ENCODE measurements around the gene ERBIN. TPM values are rescaled to one million over a fixed set of nuclear protein-coding genes. Genes with fewer than 3 reads are reported as not detected.

The ERBIN gene
- total and polyA plus RNA-seq, 9 of the 15 experiments (the other 6 are each of a cell fraction or from before 2014, with no cell fraction given): 11.9 to 72.8 (median 41.7) TPM

DNA sequence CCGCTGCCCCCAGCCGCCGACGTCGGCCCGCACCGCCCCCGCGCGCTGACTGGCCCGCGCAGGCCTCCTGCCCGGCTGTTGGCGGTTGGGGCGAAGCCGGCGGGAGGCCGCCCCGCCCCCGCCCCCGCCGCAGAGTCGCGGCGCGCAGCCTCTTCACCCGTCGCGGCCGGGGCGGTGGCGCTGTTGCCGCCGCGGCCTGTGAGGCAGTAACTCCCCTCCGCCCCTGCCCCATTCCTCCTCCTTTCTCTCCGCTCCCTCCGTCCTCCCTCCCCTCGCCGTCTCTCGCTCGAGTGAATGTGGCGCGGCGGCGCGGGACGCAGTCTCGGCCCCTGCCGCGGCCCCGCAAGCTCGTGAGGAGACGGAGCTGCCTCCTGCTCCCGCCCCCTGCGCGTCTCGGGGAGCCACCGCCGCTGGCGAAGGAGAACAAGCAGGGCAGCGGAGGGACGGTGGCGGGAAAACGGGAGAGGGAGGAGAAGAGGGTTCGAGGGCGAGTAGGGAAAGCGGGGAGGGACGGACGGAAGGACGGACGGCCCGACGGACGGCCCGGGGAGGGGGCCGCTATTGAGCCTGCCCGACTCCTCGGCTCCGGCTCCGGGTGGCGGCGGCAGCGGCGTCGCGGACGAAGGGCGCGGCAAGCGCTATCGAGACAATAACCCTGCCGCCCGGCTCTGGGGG, 637 bp upstream of the ERBIN start (continued):
- TF ChIP-seq, protein P1, sequence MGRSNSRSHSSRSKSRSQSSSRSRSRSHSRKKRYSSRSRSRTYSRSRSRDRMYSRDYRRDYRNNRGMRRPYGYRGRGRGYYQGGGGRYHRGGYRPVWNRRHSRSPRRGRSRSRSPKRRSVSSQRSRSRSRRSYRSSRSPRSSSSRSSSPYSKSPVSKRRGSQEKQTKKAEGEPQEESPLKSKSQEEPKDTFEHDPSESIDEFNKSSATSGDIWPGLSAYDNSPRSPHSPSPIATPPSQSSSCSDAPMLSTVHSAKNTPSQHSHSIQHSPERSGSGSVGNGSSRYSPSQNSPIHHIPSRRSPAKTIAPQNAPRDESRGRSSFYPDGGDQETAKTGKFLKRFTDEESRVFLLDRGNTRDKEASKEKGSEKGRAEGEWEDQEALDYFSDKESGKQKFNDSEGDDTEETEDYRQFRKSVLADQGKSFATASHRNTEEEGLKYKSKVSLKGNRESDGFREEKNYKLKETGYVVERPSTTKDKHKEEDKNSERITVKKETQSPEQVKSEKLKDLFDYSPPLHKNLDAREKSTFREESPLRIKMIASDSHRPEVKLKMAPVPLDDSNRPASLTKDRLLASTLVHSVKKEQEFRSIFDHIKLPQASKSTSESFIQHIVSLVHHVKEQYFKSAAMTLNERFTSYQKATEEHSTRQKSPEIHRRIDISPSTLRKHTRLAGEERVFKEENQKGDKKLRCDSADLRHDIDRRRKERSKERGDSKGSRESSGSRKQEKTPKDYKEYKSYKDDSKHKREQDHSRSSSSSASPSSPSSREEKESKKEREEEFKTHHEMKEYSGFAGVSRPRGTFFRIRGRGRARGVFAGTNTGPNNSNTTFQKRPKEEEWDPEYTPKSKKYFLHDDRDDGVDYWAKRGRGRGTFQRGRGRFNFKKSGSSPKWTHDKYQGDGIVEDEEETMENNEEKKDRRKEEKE (IDR thresholded peaks at IDR 0.05; ENCODE audit: borderline replicate concordance in 1 of 2, control insufficient read depth in 1 of 2, low read depth in 2 of 2, low read length in 1 of 2): no peak
- no peak for TF ChIP-seq ZNF507 (tag; conservative IDR thresholded peaks at IDR 0.05)
- TF ChIP-seq KLF1 (tag; IDR thresholded peaks at IDR 0.05): 0 out of 2 replicates have a peak, but pooled peaks have one; percentile 35
- TF ChIP-seq ZZZ3 (IDR thresholded peaks at IDR 0.05): no peak
- TF ChIP-seq KAT7 (CRISPR knock-in tag; IDR thresholded peaks at IDR 0.05; ENCODE audit: borderline replicate concordance): peak; percentile 95; the same call in 1 of the 2 replicates
- peak; percentile 77; the same call in 1 of the 2 replicates for TF ChIP-seq KLF13 (tag; IDR thresholded peaks at IDR 0.05; ENCODE audit: borderline replicate concordance, low read depth)
- no peak for TF ChIP-seq SMARCE1 (IDR thresholded peaks at IDR 0.05)
- TF ChIP-seq MCM7 (IDR thresholded peaks at IDR 0.05): no peak
- no peak for TF ChIP-seq ILK (tag; IDR thresholded peaks at IDR 0.05; ENCODE audit: borderline replicate concordance, low read depth)
- TF ChIP-seq HDAC1 (IDR thresholded peaks at IDR 0.05): peak in 1 of 2 experiments; percentile 84; a peak in 2 of 4 replicates
- TF ChIP-seq, protein P2, sequence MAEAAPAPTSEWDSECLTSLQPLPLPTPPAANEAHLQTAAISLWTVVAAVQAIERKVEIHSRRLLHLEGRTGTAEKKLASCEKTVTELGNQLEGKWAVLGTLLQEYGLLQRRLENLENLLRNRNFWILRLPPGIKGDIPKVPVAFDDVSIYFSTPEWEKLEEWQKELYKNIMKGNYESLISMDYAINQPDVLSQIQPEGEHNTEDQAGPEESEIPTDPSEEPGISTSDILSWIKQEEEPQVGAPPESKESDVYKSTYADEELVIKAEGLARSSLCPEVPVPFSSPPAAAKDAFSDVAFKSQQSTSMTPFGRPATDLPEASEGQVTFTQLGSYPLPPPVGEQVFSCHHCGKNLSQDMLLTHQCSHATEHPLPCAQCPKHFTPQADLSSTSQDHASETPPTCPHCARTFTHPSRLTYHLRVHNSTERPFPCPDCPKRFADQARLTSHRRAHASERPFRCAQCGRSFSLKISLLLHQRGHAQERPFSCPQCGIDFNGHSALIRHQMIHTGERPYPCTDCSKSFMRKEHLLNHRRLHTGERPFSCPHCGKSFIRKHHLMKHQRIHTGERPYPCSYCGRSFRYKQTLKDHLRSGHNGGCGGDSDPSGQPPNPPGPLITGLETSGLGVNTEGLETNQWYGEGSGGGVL (CRISPR knock-in tag; IDR thresholded peaks at IDR 0.05): no peak
- peak; percentile 62; the same call in 1 of the 2 replicates for TF ChIP-seq CBX5 (IDR thresholded peaks at IDR 0.05; ENCODE audit: borderline replicate concordance, low read depth)
- TF ChIP-seq NFIX (CRISPR knock-in tag; IDR thresholded peaks at IDR 0.05; ENCODE audit: low read depth): no peak
- no peak for TF ChIP-seq L3MBTL2 (IDR thresholded peaks at IDR 0.05)
- no peak for TF ChIP-seq SREBF2 (CRISPR knock-in tag; IDR thresholded peaks at IDR 0.05)
- TF ChIP-seq FOXM1 (IDR thresholded peaks at IDR 0.05; ENCODE audit: low read depth): no peak
- TF ChIP-seq FOXM1 (CRISPR knock-in tag; IDR thresholded peaks at IDR 0.05; ENCODE audit: low read depth): no peak; the same call in 1 of the 2 replicates
- TF ChIP-seq ARID2 (IDR thresholded peaks at IDR 0.05): no peak
- no peak for TF ChIP-seq SRSF9 (IDR thresholded peaks at IDR 0.05; ENCODE audit: borderline replicate concordance, low read depth, low read length)
- TF ChIP-seq MEF2A (IDR thresholded peaks at IDR 0.05; ENCODE audit: control insufficient read depth, low read depth, low read length): no peak
- no peak; a peak in 1 of 4 replicates for TF ChIP-seq FOXK2 (conservative IDR thresholded peaks at IDR 0.05 in 1 of 2, IDR thresholded peaks at IDR 0.05 in 1 of 2; ENCODE audit: low read depth in 2 of 2)

All from K562 (cell line).